GM19328 (cell line): ENCODE measurements around the gene HMGN4.
A peak's percentile ranks its signal among the peaks of the same experiment; 100 is the strongest.

Source experiments
- ATAC-seq: cut with Tn5 transposase; IDR thresholded peaks from one replicate; pipeline ENCODE4 v1.9.1; 2021; ENCODE audit warnings: mild to moderate bottlenecking, moderate library complexity; ENCODE audit not compliant: unreplicated experiment

HMGN4 gene

GRCh38 chr6:26550250-26550993, 12.3 kb downstream of the HMGN4 start:
- no peak for ATAC-seq

- ATAC-seq: no peak
Observed at GRCh38 chr6:26552205-26552604, 14.0 kb downstream of the HMGN4 start.

GRCh38 chr6:26552640-26553188, 14.5 kb downstream of the HMGN4 start:
- ATAC-seq: no peak

GRCh38 chr6:26553264-26553634, 15.1 kb downstream of the HMGN4 start:
- peak; percentile 25 for ATAC-seq

- no peak for ATAC-seq
Observed at GRCh38 chr6:26553635-26554446, 15.7 kb downstream of the HMGN4 start.

- ATAC-seq: no peak
Observed at GRCh38 chr6:26554447-26554696, 16.2 kb downstream of the HMGN4 start.

GRCh38 chr6:26554697-26555504, 16.7 kb downstream of the HMGN4 start:
- no peak for ATAC-seq

- no peak for ATAC-seq
Observed at GRCh38 chr6:26555505-26556262, 17.5 kb downstream of the HMGN4 start.

- ATAC-seq: no peak
Observed at GRCh38 chr6:26556263-26557070, 18.3 kb downstream of the HMGN4 start.

GRCh38 chr6:26561533-26562466, 23.6 kb downstream of the HMGN4 start:
- ATAC-seq: no peak

GRCh38 chr6:26563488-26563887, 25.3 kb downstream of the HMGN4 start:
- ATAC-seq: no peak

- no peak for ATAC-seq
Observed at GRCh38 chr6:26568601-26569432, 30.7 kb downstream of the HMGN4 start.

GRCh38 chr6:26569433-26569764, 31.2 kb downstream of the HMGN4 start:
- ATAC-seq: no peak

- no peak for ATAC-seq
Observed at GRCh38 chr6:26570027-26570809, 32.1 kb downstream of the HMGN4 start.

GRCh38 chr6:26571592-26572296, 33.6 kb downstream of the HMGN4 start:
- no peak for ATAC-seq

GRCh38 chr6:26575494-26575939, 37.4 kb downstream of the HMGN4 start:
- no peak for ATAC-seq

- ATAC-seq: no peak
Observed at GRCh38 chr6:26576407-26576843, 38.3 kb downstream of the HMGN4 start.
